Measurements from ENCODE around the gene ANGPTL3.

- no peak for TF ChIP-seq RAD21 (IDR thresholded peaks at IDR 0.05; ENCODE audit: low read depth)
- TF ChIP-seq CEBPB (IDR thresholded peaks at IDR 0.05): no peak
- no peak for TF ChIP-seq EGR1 (IDR thresholded peaks at IDR 0.05)
- TF ChIP-seq TEAD4 (IDR thresholded peaks at IDR 0.05): no peak
These were observed 4.1 kb downstream of the ANGPTL3 start for GRCh38 chr1:62601457-62601856.

Measured in Ishikawa (cell line).